Endodermal cell (in vitro differentiated cells): ENCODE results near the gene FEM1B. TPM values are rescaled to one million over a fixed set of nuclear protein-coding genes. Genes with fewer than 3 reads are reported as not detected.

ENCODE experiments used
- DNase-seq: peaks from one replicate; pipeline ENCODE4 v3.0.0-alpha.2; 2017
- H3K27ac ChIP-seq: 2 replicates; pipeline ENCODE4 v1.5.1; 2013; ENCODE audit warnings: mild to moderate bottlenecking, low read depth, low read length, moderate library complexity
- H3K27me3 ChIP-seq: 2 replicates; pipeline ENCODE4 v1.6.1; 2013; ENCODE audit warnings: mild to moderate bottlenecking, low read length, moderate library complexity; ENCODE audit not compliant: insufficient read depth, control insufficient read depth, poor library complexity, severe bottlenecking
- H3K36me3 ChIP-seq: 2 replicates; pipeline ENCODE4 v1.7.0; 2013; ENCODE audit warnings: mild to moderate bottlenecking, low read length, moderate library complexity; ENCODE audit not compliant: control insufficient read depth, insufficient read depth
- H3K4me1 ChIP-seq: one replicate; pipeline ENCODE4 v1.7.0; 2013; ENCODE audit warnings: low read length; ENCODE audit not compliant: control insufficient read depth, insufficient read depth
- H3K4me3 ChIP-seq: 2 replicates; pipeline ENCODE4 v1.5.1; 2013; ENCODE audit warnings: mild to moderate bottlenecking, low read length, moderate library complexity
- H3K9ac ChIP-seq: 2 replicates; pipeline ENCODE4 v1.6.1; 2013; ENCODE audit warnings: mild to moderate bottlenecking, low read length, moderate library complexity; ENCODE audit not compliant: poor library complexity, severe bottlenecking; ENCODE audit errors: extremely low read depth
- H3K9me3 ChIP-seq: 2 replicates; pipeline ENCODE4 v1.6.1; 2013; ENCODE audit warnings: mild to moderate bottlenecking, low read length, moderate library complexity; ENCODE audit not compliant: control insufficient read depth
- H3K27ac Mint-ChIP-seq: 2 replicates; pipeline ENCODE4 v1.8.0; 2020; ENCODE audit warnings: mixed read lengths
- H3K27me3 Mint-ChIP-seq: 2 replicates; pipeline ENCODE4 v1.8.0; 2021; ENCODE audit warnings: mild to moderate bottlenecking, mixed read lengths; ENCODE audit not compliant: insufficient read depth
- H3K36me3 Mint-ChIP-seq: 2 replicates; pipeline ENCODE4 v1.8.0; 2020; ENCODE audit warnings: low read depth, mixed read lengths
- H3K4me1 Mint-ChIP-seq: 2 replicates; pipeline ENCODE4 v1.8.0; 2020; ENCODE audit warnings: mixed read lengths
- H3K4me3 Mint-ChIP-seq: 2 replicates; pipeline ENCODE4 v1.8.0; 2020; ENCODE audit warnings: mild to moderate bottlenecking, moderate library complexity, mixed read lengths
- H3K9me3 Mint-ChIP-seq: 2 replicates; pipeline ENCODE4 v1.8.0; 2020; ENCODE audit warnings: mild to moderate bottlenecking, mixed read lengths
- WGBS, 2 experiments: methylation state at CpG; one replicate each; pipeline versions ENCODE4 v1.1.5 to v1.1.7; 2013; ENCODE audit warnings: missing lambda C conversion rate in 2 of 2, mixed read lengths in 1 of 2; ENCODE audit not compliant: insufficient coverage in 1 of 2, insufficient read length in 1 of 2; 5-methylcytosine and 5-hydroxymethylcytosine counted together
- total RNA-seq, 2 donors: library from RNA; stranded (reverse); fragmentation: NEBNext Ultra II Directional in 1 of 2; extraction: Animal tissue kit (Norgen Biotek cat#: 25700) in 1 of 2; gene quantifications; 2 replicates in 1 of 2; 3 replicates in 1 of 2; pipeline ENCODE4 v1.2.1, GENCODE V29; 2021
- TF ChIP-seq, protein P1 (sequence below): fragments of 200-600 bp; sonication (generic); conservative IDR thresholded peaks from 2 replicates; pipeline ENCODE4 v1.5.0; 2021; ENCODE audit warnings: antibody characterized with exemption, mild to moderate bottlenecking

Gene FEM1B
- total RNA-seq, 2 donors from 2014 or later: 65.4 to 67.9 TPM

DNA sequence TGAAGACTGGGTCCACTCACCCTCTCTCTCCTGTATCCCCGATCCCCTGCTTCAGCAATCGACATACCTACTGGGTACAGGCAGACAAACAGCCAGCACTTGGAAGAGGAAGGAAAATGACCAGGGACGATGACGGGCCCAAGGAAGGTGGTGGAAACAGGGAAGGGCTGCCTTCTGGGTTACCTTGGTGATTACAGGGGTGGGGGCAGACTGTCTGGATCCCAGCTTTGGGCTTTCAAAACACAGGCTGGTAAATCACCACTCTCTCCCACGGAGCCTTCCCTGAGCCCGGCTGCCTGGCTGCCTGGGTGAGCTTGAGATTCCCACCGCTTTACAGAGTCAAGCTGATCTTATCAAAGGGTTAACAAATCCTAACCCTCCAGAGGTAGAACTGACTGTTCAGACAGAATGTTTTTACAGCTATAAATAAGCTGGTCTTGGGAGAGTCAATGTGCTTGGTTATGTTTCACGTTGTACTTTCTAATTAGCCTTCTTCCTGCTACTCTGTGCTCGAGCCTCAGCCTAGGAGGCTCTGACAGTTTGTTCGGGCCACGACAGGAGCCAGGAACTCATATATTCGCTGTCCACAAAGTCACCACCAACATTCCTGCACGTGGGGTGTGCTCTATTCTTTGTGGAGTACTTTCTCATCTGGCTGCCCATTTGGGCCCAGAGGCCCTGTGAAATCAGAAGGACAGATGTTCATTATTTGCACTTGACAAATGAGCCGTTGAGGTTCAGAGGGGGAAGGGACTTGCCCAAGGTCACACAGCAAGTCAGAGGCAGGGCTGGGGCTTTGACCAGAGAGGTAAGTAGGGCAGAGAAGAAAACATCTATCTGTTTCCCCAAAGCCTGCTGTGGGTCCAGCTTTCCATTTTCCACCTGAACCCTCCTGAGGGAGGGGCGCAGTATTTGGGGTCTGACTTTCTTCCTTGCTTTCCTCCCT is 63.5 kb downstream of the FEM1B start:
- no peak overlapping the region for H3K4me3 Mint-ChIP-seq
- H3K4me1 Mint-ChIP-seq: no peaks in the 10 kb centered on the region
- 73 to 88% methylated on average over 9 to 15 of the region's 15 CpGs for WGBS, 2 experiments
- no peak overlapping the region for H3K27ac ChIP-seq
- no peaks in the 10 kb centered on the region for H3K36me3 Mint-ChIP-seq
- H3K27me3 ChIP-seq: no peaks in the 10 kb centered on the region
- DNase-seq: no peak
- H3K9me3 ChIP-seq: no peaks in the 10 kb centered on the region
- no peak overlapping the region for H3K4me3 ChIP-seq
- H3K9me3 Mint-ChIP-seq: no peaks in the 10 kb centered on the region
- no peaks in the 10 kb centered on the region for H3K36me3 ChIP-seq
- H3K27me3 Mint-ChIP-seq: no peaks in the 10 kb centered on the region
- no peaks in the 10 kb centered on the region for H3K4me1 ChIP-seq
- TF ChIP-seq, protein P1, sequence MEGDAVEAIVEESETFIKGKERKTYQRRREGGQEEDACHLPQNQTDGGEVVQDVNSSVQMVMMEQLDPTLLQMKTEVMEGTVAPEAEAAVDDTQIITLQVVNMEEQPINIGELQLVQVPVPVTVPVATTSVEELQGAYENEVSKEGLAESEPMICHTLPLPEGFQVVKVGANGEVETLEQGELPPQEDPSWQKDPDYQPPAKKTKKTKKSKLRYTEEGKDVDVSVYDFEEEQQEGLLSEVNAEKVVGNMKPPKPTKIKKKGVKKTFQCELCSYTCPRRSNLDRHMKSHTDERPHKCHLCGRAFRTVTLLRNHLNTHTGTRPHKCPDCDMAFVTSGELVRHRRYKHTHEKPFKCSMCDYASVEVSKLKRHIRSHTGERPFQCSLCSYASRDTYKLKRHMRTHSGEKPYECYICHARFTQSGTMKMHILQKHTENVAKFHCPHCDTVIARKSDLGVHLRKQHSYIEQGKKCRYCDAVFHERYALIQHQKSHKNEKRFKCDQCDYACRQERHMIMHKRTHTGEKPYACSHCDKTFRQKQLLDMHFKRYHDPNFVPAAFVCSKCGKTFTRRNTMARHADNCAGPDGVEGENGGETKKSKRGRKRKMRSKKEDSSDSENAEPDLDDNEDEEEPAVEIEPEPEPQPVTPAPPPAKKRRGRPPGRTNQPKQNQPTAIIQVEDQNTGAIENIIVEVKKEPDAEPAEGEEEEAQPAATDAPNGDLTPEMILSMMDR: no peak
- no peak overlapping the region for H3K27ac Mint-ChIP-seq
- no peak overlapping the region for H3K9ac ChIP-seq

DNA sequence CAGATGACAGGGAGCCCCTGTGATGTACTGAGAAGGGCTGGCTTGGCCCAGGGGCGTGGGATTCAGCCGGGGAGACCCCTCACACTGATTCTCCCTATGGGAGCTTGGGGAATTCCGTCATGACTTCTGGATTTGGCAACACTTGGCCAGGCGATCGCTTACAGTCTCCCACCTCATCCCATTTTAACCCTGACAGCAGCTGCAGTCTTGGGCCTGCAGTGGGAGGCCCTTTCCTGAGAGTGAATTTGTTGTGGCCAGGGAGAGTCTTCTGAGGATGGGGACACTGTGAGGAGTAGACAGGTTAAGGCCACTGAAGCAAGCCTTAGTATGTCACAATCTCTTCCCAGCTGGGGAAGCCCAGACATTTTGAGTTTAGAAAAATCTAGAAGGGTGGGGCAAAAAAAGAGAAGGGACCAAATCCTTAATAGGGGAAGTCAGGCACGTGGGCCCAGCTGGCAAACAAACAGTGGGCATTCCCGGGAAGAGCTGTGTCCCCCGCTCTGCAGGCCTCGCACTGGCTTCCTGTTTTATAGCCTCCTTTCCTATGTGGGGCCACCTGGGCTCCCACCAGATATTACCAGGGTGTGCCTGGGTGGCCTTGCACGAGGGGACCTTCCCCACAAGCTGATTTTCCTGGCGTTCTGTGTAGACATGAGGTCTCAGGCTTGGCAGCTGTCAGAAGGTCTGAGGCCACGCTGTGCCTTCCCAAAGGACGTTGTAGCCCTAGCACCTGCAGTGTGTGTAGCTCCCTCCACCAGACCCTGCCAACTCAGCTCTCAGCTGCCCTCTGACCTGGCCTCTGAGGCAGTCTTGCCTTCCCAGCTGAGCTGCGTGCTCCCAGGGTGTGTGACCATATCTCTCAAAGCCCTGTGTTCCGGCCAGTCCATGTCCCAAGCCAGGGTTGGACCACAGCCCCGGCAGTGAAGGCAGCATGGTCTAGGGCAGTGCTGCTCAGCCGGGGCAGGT is 64.5 kb downstream of the FEM1B start:
- no peak overlapping the region for H3K27ac Mint-ChIP-seq
- 85 to 87% methylated on average over 15 to 17 of the region's 17 CpGs for WGBS, 2 experiments

More for the DNA sequence above, 64.5 kb downstream of the FEM1B start:
- no peak overlapping the region for H3K4me3 ChIP-seq
- no peak overlapping the region for H3K27ac ChIP-seq
- no peak for DNase-seq
- H3K4me1 ChIP-seq: no peaks in the 10 kb centered on the region
- no peak overlapping the region for H3K4me3 Mint-ChIP-seq
- no peaks in the 10 kb centered on the region for H3K27me3 Mint-ChIP-seq
- TF ChIP-seq, protein P1: no peak
- no peaks in the 10 kb centered on the region for H3K9me3 ChIP-seq
- H3K27me3 ChIP-seq: no peaks in the 10 kb centered on the region
- no peaks in the 10 kb centered on the region for H3K36me3 ChIP-seq
- no peaks in the 10 kb centered on the region for H3K9me3 Mint-ChIP-seq
- H3K36me3 Mint-ChIP-seq: no peaks in the 10 kb centered on the region
- no peak overlapping the region for H3K9ac ChIP-seq
- no peaks in the 10 kb centered on the region for H3K4me1 Mint-ChIP-seq
